GM23248 (cell line): ENCODE measurements around the gene MARCO. TPM values are rescaled to one million over a fixed set of nuclear protein-coding genes. Genes with fewer than 3 reads are reported as not detected.

Experiments used
- DNase-seq: peaks from one replicate; pipeline ENCODE4 v3.0.0-alpha.2; 2015
- H2AFZ ChIP-seq: fragments of 200-600 bp; sonication (generic); 2 replicates; pipeline ENCODE4 v1.6.1; 2016; ENCODE audit warnings: antibody characterized with exemption
- H3F3A ChIP-seq: fragments of 200-600 bp; sonication (generic); 2 replicates; pipeline ENCODE4 v1.6.1; 2016; ENCODE audit warnings: mild to moderate bottlenecking, antibody characterized with exemption, mixed run types; ENCODE audit not compliant: insufficient read depth
- H3K27ac ChIP-seq: fragments of 200-600 bp; sonication (generic); 2 replicates; pipeline ENCODE4 v1.5.1; 2016; ENCODE audit warnings: mild to moderate bottlenecking
- H3K27me3 ChIP-seq: fragments of 200-600 bp; sonication (generic); replicated peaks from 2 replicates; pipeline ENCODE4 v1.6.1; 2016; ENCODE audit warnings: mild to moderate bottlenecking; ENCODE audit not compliant: insufficient read depth
- H3K36me3 ChIP-seq: fragments of 200-600 bp; sonication (generic); 2 replicates; pipeline ENCODE4 v1.6.1; 2016; ENCODE audit warnings: low read depth, mild to moderate bottlenecking
- H3K4me1 ChIP-seq: fragments of 200-600 bp; sonication (generic); 2 replicates; pipeline ENCODE4 v1.6.1; 2016; ENCODE audit warnings: mild to moderate bottlenecking; ENCODE audit not compliant: insufficient read depth
- H3K4me2 ChIP-seq: fragments of 200-600 bp; sonication (generic); one replicate; pipeline ENCODE4 v1.6.1; 2016; ENCODE audit warnings: mild to moderate bottlenecking; ENCODE audit not compliant: unreplicated experiment
- H3K4me3 ChIP-seq: fragments of 200-600 bp; sonication (generic); 2 replicates; pipeline ENCODE4 v1.5.1; 2016; ENCODE audit warnings: mild to moderate bottlenecking
- H3K79me2 ChIP-seq: fragments of 200-600 bp; sonication (generic); 2 replicates; pipeline ENCODE4 v1.6.1; 2016; ENCODE audit warnings: mild to moderate bottlenecking; ENCODE audit not compliant: insufficient read depth
- H3K9ac ChIP-seq: fragments of 200-600 bp; sonication (generic); 2 replicates; pipeline ENCODE4 v1.6.1; 2016; ENCODE audit warnings: mild to moderate bottlenecking
- H3K9me2 ChIP-seq: fragments of 200-600 bp; sonication (generic); 2 replicates; pipeline ENCODE4 v1.6.1; 2016; ENCODE audit warnings: mixed run types, mild to moderate bottlenecking, moderate library complexity; ENCODE audit not compliant: insufficient read depth
- H3K9me3 ChIP-seq: fragments of 200-600 bp; sonication (generic); one replicate; pipeline ENCODE4 v1.6.1; 2017; ENCODE audit warnings: low read depth
- H4K20me1 ChIP-seq: fragments of 200-600 bp; sonication (generic); 2 replicates; pipeline ENCODE4 v1.6.0; 2016; ENCODE audit not compliant: insufficient read depth
- EZH2 ChIP-seq: fragments of 200-600 bp; sonication (generic); IDR thresholded peaks from 2 replicates; pipeline ENCODE4 v1.6.1; 2018; ENCODE audit warnings: antibody characterized with exemption, mild to moderate bottlenecking; ENCODE audit not compliant: insufficient read depth, poor library complexity, severe bottlenecking
- EZH2phosphoT487 ChIP-seq: fragments of 200-600 bp; sonication (generic); IDR thresholded peaks from 2 replicates; pipeline ENCODE4 v1.6.1; 2018; ENCODE audit warnings: antibody characterized with exemption, moderate library complexity, mild to moderate bottlenecking, low read depth; ENCODE audit not compliant: insufficient read depth
- WGBS, 2 experiments: methylation state at CpG; one replicate each; pipeline ENCODE4 v1.1.6; 2015 to 2017; ENCODE audit warnings: low lambda C conversion rate in 2 of 2, low coverage in 1 of 2; ENCODE audit errors: missing lambda C conversion rate in 2 of 2; 5-methylcytosine and 5-hydroxymethylcytosine counted together
- in situ Hi-C: fragments of 300-500 bp; cut with MboI; formaldehyde crosslinking; loops from 2 replicates; pipeline ENCODE4 v1.15.0; 2020
- polyA plus RNA-seq: library from polyadenylated mRNA; unstranded; fragments of >200 nt; fragmentation: Nextera tagmentation; extraction: Ambion mirVana; gene quantifications from 2 replicates; pipeline ENCODE4 v1.2.1, GENCODE V29; 2016
- total RNA-seq: library from RNA; depleted of rRNA; stranded (reverse); fragments of >200 nt; shearing (Covaris generic); gene quantifications from 2 replicates; pipeline ENCODE4 v1.2.3, GENCODE V29; 2014

MARCO gene
- total and polyA plus RNA-seq, 2 experiments from 2014 or later: not detected

GRCh38 chr2:118954297-118955060 is 12.5 kb downstream of the MARCO start:
- Histone ChIP-seq H3K4me3 (no peak overlapping the region), H3K27ac (no peak overlapping the region), H3F3A (no peaks in the 10 kb centered on the region), H2AFZ (no peak overlapping the region), H3K79me2 (no peaks in the 10 kb centered on the region), H3K4me2 (no peak overlapping the region), H3K27me3 (peaks cover 14% of the 10 kb centered on the region), H3K9ac (no peak overlapping the region), H3K36me3 (no peaks in the 10 kb centered on the region), H3K4me1 (no peaks in the 10 kb centered on the region), H4K20me1 (no peaks in the 10 kb centered on the region), H3K9me2 (no peaks in the 10 kb centered on the region), H3K9me3 (no peaks in the 10 kb centered on the region)
- no peak for TF ChIP-seq EZH2
- TF ChIP-seq EZH2phosphoT487: no peak
- in situ Hi-C loops: no loop called here
- WGBS, 2 experiments: 37 to 40% methylated on average over 8 of the region's 8 CpGs
- DNase-seq: no peak

- Histone ChIP-seq H3K36me3 (no peaks in the 10 kb centered on the region), H2AFZ (no peak overlapping the region), H3K79me2 (no peaks in the 10 kb centered on the region), H3K9ac (no peak overlapping the region), H3K27ac (no peak overlapping the region), H3K9me3 (no peaks in the 10 kb centered on the region), H3K4me3 (no peak overlapping the region), H3K27me3 (peaks cover 47% of the 10 kb centered on the region), H3K9me2 (no peaks in the 10 kb centered on the region), H3K4me2 (no peak overlapping the region), H4K20me1 (no peaks in the 10 kb centered on the region), H3K4me1 (0 out of 2 replicates have a peak, but pooled peaks cover 4% of the 10 kb centered on the region), H3F3A (no peaks in the 10 kb centered on the region)
- in situ Hi-C loops: no loop called here
- TF ChIP-seq EZH2phosphoT487: no peak
- TF ChIP-seq EZH2: no peak
- 0 to 6% methylated on average over 3 of the region's 3 CpGs for WGBS, 2 experiments
- no peak for DNase-seq
Observed at GRCh38 chr2:118965737-118966136, 23.7 kb downstream of the MARCO start.

GRCh38 chr2:118967124-118967880 is 25.3 kb downstream of the MARCO start:
- Histone ChIP-seq H4K20me1 (no peaks in the 10 kb centered on the region), H3K9me2 (no peaks in the 10 kb centered on the region), H3K27ac (no peak overlapping the region), H3K4me1 (0 out of 2 replicates have a peak, but pooled peaks cover 4% of the 10 kb centered on the region), H3K9ac (no peak overlapping the region), H3K9me3 (no peaks in the 10 kb centered on the region), H3K27me3 (peaks cover 41% of the 10 kb centered on the region), H3K36me3 (no peaks in the 10 kb centered on the region), H3K4me2 (no peak overlapping the region), H3K79me2 (no peaks in the 10 kb centered on the region), H3K4me3 (no peak overlapping the region), H3F3A (no peaks in the 10 kb centered on the region), H2AFZ (no peak overlapping the region)
- WGBS, 2 experiments: 35 to 39% methylated on average over 6 of the region's 6 CpGs
- in situ Hi-C loops: no loop called here
- TF ChIP-seq EZH2: no peak
- no peak for TF ChIP-seq EZH2phosphoT487
- no peak for DNase-seq

- H3K36me3 ChIP-seq: no peaks in the 10 kb centered on the region
- TF ChIP-seq EZH2: no peak
- no peak for TF ChIP-seq EZH2phosphoT487
- H3K9me3 ChIP-seq: no peaks in the 10 kb centered on the region
- no peaks in the 10 kb centered on the region for H4K20me1 ChIP-seq
- no peak overlapping the region for H2AFZ ChIP-seq
- in situ Hi-C loops: no loop called here
- H3K9me2 ChIP-seq: no peaks in the 10 kb centered on the region
- H3F3A ChIP-seq: peaks cover 4% of the 10 kb centered on the region
- no peak overlapping the region for H3K4me2 ChIP-seq
- H3K4me1 ChIP-seq: peaks cover 9% of the 10 kb centered on the region
- no peak overlapping the region for H3K27ac ChIP-seq
- no peaks in the 10 kb centered on the region for H3K79me2 ChIP-seq
- H3K9ac ChIP-seq: no peak overlapping the region
- DNase-seq: no peak
- 31 to 36% methylated on average over 3 of the region's 3 CpGs for WGBS, 2 experiments
- peaks cover 36% of the 10 kb centered on the region for H3K27me3 ChIP-seq
- H3K4me3 ChIP-seq: no peak overlapping the region
Observed at GRCh38 chr2:118968042-118968441, 26.0 kb downstream of the MARCO start.
